Suppressor macrophage treated with lipopolysaccharide for 4 hours (primary cell): ENCODE results near the gene MYBBP1A.
"Not testable (repeated sequence)": the region's sequence is repeated elsewhere in the genome, so short reads cannot be mapped to it uniquely, and the experiment has no call there.

Experiments used
- DNase-seq: peaks from one replicate; pipeline ENCODE4 v3.0.0-alpha.2; 2020

Gene MYBBP1A

GRCh38 chr17:4554997-4555799 lies at the start of gene MYBBP1A:
Gene MYBBP1A, minus strand, starts transcription at chr17:4555384. Its CDS starts 60 bp downstream, at chr17:4555324.
- peak; percentile 99 for DNase-seq

- DNase-seq: not testable (repeated sequence)
These were observed 49.6 kb upstream of the MYBBP1A start for GRCh38 chr17:4604736-4605135.

GRCh38 chr17:4604111-4604644 lies 49.0 kb upstream of the MYBBP1A start:
- DNase-seq: no peak

- DNase-seq: no peak
These were observed 46.9 kb upstream of the MYBBP1A start for GRCh38 chr17:4602041-4602440.

- no peak for DNase-seq
These were observed 46.1 kb upstream of the MYBBP1A start for GRCh38 chr17:4601326-4601725.

- no peak for DNase-seq
These were observed 45.4 kb upstream of the MYBBP1A start for GRCh38 chr17:4600563-4600962.

- DNase-seq: no peak
These were observed 44.5 kb upstream of the MYBBP1A start for GRCh38 chr17:4599505-4600281.

GRCh38 chr17:4598776-4599504 lies 43.8 kb upstream of the MYBBP1A start:
- no peak for DNase-seq

GRCh38 chr17:4597975-4598374 lies 42.8 kb upstream of the MYBBP1A start:
- no peak for DNase-seq

- DNase-seq: no peak
These were observed 41.6 kb upstream of the MYBBP1A start for GRCh38 chr17:4596636-4597380.

- not testable (repeated sequence) for DNase-seq
These were observed 40.6 kb upstream of the MYBBP1A start for GRCh38 chr17:4595685-4596342.

GRCh38 chr17:4594931-4595684 lies 39.9 kb upstream of the MYBBP1A start:
- peak; percentile 60 for DNase-seq

GRCh38 chr17:4594406-4594805 lies 39.2 kb upstream of the MYBBP1A start:
- no peak for DNase-seq

- no peak for DNase-seq
These were observed 37.8 kb upstream of the MYBBP1A start for GRCh38 chr17:4593021-4593421.

- DNase-seq: no peak
These were observed 37.2 kb upstream of the MYBBP1A start for GRCh38 chr17:4592240-4593005.

GRCh38 chr17:4591529-4591928 lies 36.3 kb upstream of the MYBBP1A start:
- DNase-seq: peak; percentile 80

GRCh38 chr17:4590981-4591453 lies 35.8 kb upstream of the MYBBP1A start:
- DNase-seq: no peak

GRCh38 chr17:4590042-4590441 lies 34.9 kb upstream of the MYBBP1A start:
- not testable (repeated sequence) for DNase-seq

GRCh38 chr17:4588898-4589625 lies 33.9 kb upstream of the MYBBP1A start:
- DNase-seq: no peak
